NCI-H2227 (cell line): ENCODE results near the gene PPP1R14D.
A peak's percentile ranks its signal among the peaks of the same experiment; 100 is the strongest.

ENCODE experiments used
- DNase-seq: peaks from one replicate; lab custom pipeline; 2025; ENCODE audit not compliant: unreplicated experiment; lab: John Stamatoyannopoulos, UW

Gene PPP1R14D

DNA sequence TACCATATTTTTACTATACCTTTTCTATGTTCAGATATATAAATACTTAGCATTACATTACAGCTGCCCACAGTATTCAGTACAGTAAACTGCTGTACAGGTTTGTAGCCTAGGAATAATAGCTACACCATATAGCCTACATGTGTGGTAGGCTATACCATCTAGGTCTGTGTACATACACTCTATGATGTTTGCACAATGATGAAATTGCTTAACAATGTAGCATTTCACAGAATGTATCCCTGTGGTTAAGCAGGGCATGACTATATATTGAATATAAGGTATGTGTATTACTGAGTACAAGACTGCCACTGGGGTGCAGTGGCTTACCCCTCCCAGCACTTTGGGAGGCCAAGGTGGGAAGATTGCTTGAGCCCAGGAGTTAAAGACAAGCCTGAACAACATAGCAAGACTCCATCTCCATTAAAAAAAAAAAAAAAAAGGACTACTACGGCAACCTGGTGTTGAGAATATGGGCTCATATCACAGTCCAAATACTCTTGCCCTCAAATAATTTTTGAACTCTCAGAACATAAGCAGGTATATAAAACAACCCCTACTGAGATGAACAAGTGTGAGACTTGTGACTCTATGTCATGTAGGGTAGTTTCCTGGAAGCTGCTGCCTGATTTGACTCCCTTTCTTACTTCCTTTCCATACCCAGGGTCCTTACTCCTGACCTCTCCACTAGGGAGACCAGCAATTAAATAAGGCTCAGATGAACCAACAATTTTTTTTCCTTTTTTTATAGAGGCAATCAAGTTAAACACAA lies 4.8 kb downstream of the PPP1R14D start:
- no peak for DNase-seq

DNA sequence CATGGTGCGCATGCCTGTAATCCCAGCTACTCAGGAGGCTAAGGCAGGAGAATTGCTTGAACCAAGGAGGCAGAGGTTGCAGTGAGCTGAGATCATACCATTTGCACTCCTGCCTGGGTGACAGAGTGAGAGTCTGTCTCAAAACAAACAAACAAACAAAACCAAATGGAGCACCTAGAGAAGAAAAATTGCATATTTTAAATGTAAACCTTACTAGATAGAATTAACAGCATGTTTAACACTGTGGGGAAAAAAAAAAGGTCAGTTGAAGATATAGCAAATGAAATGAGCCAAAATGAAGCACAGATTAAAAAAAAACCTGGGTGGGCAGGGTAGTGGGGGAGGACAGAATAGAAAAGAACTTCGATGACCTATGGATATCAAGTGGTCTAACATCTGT lies 7.3 kb downstream of the PPP1R14D start:
- no peak for DNase-seq

DNA sequence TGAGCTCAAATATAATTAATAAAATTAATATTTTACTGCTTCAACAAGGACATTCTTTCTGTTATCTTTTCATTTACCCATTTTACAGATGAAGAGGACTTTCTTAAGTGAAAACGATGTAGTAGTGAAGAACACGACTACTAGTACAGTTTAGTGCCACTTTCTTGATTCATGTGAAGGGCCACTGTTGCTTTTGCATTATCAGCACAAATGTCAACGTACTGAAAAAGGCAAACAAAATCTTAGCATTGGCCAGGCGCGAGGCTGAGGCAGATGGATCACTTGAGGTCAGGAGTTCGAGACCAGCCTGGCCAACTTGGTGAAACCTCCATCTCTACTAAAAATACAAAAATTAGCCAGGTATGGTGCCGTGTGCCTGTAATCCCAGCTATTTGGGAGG lies 9.5 kb downstream of the PPP1R14D start:
- DNase-seq = no peak

DNA sequence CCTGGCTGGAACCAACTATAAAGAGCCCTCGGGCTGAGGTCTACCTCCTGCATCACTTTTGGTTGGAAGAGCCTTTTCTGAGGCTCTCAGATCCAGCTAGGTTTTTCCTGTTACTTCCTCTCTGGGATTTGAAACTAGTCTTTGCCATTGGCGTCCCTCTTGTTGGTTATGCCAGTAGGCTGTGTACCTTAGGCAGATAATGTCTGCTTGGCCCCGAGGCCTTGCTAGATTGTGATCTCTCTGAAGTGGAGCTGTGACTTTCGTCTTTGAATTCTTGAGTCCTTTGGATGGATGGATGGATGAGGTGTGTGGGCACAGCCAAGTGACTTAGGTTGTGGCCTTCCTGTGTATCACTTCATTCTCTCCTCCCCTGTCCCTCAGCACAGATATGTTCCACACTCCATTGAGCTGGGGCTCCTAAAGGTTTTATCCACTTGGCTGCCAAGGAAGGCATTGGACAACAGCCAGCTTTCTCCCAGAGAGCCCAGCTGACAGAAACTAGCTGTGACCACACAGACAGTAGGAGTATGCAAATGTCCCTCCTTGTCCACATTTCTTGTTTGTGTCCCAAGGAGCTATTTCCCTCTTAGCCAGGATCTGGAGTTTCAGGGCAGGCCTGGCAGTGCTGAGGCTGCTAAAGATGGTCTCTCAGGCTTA lies 13.3 kb downstream of the PPP1R14D start:
- DNase-seq = no peak

DNA sequence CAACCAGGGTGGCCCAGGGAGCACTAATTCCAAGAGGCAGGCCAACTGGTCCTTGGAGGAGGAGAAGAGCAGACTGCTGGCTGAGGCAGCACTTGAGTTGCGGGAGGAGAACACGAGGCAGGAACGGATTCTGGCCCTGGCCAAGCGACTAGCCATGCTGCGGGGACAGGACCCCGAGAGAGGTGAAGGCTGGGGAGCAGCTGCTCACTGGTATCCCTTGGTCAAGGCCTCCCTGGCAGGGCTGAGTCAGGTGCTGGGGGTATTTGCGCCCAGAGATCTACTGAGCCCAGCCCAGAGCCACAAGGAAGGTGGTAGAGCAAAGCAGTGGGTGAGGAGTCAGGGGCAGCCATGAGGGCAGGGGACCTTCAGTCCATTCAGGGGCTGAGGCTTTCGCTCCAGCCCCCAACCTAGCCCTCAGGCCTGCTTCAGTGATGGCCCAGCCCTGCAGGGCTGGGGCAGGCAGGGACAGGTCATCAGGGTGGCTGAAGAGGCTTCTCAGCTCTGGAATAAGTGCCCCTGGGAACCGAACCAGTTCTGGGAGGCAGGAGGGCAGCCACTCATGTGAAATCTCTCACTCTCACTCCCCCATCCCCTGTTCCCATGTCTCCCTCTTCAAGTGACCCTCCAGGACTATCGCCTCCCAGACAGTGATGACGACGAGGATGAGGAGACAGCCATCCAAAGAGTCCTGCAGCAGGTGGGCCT lies 15.6 kb downstream of the PPP1R14D start:
- DNase-seq = no peak

DNA sequence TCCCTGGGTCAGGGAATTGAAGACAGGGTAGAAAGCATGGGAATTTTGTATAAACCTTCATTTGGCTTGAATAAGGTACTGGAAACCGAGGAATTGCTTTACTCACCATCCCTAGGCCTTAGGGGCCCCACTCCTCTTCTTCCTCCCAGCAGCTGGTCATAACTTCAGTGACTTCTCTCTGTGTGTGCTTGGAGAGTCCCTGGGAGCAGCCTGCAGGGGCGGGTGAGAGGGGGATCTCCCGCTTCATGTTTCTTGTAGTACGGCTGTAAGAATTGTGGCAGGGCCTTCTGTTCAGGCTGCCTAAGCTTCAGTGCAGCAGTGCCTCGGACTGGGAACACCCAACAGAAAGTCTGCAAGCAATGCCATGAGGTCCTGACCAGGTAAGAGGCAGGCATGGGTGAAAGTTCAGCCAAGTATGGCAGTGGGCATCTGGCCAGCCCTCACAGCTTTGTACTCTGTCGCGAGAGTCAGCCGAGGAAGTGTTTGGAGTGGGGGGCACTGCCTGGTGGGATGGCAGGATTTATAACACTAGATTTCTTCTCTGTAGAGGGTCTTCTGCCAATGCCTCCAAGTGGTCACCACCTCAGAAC lies 19.6 kb downstream of the PPP1R14D start:
- no peak for DNase-seq

DNA sequence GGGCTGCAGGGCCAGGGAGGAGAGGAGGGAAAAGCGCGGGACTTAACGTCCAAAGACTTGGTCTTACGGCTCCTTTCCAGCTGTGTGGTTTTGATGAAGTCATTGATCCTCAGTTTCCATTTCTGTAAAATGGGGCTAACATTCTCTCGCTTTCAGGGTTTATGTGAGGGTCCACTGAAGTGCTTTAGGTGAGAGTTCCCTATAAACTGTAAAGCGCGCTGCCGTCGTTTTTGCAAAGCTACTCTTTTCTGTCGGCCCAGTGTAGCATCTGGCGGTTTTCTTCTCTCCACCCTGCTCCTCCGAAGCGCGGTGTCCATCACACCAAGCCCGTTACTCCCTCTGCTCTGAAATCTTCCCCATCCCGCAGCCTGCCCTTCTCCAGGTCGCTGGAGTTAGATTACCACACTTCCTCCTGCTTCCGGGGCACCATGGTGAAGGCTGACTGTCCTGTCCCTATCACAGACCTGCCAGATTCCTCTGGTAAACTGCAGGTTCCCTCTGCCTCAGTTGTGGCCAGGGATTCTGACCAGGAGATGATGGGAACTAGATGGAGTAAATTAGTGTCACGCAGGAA lies 20.5 kb downstream of the PPP1R14D start:
- no peak for DNase-seq

DNA sequence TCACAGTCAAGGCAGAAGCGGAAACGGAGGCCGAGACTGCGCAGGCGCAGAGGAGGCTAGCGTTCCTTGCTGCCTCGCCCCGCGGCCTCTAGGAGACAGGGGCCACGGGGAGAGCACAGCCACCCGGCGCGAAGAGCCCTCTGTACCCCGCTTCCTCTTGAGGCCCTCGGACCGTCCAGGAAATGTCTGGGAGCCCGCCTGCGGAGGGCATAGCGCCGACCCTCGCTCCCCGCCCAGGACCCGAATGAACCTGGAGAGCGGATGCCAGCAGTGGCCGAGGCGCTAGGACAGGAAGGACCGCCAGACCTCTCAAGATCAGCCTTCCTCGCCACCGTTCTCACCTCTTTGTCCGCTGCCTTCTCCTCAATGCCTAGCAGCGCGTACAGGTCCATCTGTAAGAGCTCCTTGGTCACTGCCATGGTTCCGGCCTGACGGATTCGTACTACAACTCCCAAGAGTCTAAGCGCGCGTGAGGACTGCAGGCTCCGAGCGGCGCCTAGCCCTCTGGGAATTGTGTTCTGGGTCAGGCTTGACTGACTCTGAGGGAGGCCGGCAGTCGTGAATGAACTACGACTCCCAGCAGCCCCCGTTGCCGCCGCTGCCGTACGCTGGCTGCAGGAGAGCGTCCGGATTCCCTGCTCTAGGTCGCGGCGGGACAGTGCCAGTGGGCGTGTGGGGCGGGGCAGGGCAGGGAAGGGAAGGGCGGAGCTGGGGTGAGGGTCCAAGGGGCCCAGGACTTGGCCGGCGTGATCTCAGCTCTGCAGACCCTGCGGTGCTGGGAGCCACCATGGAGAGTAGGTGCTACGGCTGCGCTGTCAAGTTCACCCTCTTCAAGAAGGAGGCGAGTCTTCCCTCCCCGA lies 21.2 kb downstream of the PPP1R14D start, which contains the start of the genes DNAJC17 and ZFYVE19:
TSS of gene DNAJC17 (minus strand) at position 446 of the 860 bp plus-strand sequence. CDS start at position 419, 27 bp downstream.
TSS of gene ZFYVE19 (plus strand) at position 62 of the 860 bp plus-strand sequence. CDS start at position 563, 501 bp downstream.
- peak; percentile 94 for DNase-seq

DNA sequence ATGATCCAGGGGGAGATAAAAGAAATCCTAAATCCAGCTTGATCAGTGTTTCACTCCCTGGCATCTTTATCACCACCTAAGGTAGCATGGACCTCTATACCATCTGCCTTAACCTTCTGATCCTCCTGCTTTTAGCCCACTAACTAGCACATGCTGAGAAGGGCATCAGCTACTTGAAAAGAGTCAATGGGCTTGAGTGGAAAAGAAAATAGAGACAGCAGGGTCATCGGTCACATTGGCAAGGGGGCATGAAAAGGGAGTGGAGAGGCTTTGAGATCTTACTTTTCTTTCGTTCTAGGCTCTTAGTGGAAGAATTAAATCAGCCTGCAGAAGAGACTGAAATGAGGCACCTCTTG lies 21.9 kb downstream of the PPP1R14D start:
- DNase-seq = no peak

DNA sequence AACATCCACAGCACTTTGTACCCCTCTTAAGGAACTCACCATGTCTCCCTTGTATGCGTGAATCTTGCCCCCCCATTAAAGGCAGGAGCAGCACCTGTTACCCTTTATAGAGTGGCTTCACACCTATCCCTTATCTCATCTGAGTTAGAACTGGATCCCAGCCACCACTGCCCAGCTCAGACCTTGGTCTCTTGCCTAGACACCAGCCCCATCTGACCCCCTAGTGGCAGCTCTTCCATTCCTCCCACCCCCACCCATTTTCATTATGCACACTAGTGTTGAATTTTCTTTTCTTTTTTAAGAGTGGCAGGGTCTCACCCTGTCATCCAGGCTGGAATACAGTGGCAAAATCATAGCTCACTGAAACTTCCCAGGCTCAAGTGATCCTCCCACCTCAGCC lies 24.8 kb downstream of the PPP1R14D start:
- DNase-seq = no peak

DNA sequence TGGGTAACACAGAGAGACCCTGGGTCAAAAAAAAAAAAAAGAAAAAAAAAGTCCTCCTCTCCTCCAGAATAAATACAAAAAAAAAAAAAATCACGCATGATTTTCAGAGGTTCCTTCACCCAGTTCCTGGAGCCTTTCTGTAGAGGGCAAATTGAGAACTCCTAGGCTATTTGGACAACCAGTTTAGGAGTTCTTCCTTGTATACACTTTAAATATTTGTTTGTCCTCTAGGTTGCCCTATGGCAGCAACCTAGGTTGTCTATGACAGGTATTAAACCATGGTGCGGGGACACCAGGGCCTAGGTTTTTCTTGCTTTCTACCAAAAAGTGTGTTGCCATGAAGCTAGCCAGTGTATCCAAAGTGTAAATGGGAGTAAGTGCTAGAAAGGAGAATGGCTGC lies 25.4 kb downstream of the PPP1R14D start:
- no peak for DNase-seq

DNA sequence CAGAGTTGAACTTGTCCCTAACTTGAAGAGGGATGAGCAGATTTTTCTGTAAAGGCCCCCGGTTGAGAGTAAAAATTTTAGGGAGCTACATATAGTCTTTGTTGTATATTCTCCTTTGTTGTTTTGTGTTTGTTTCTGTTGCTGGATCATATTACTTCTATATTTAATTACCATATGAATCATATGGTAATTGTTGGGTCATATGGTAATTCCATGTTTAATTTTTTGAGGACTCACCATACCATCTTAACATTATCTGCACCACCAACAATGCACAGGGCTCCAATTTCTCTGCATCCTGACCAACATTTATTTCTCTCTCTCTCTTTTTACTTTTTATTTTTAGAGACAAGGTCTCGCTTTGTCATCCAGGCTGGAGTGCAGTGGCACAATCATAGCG lies 29.0 kb downstream of the PPP1R14D start:
- DNase-seq = no peak

DNA sequence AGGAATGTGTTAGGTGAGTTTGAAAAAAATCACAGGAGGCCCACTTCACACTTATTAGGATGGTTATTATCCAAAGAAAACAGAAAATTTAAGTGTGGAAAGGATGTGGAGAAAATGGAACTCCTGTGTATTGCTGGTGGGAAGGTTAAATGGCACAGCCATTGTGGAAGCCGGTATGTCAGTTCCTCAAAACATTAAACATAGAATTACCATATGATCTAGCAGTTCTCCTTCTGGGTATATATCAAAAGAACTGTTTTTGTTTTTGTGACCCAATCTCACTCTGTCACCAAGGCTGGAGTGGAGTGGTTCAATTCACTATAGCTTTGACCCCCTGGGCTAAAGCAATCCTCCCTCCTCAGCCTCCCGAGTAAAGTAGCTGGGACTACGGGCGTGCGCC lies 32.0 kb downstream of the PPP1R14D start:
- no peak for DNase-seq

DNA sequence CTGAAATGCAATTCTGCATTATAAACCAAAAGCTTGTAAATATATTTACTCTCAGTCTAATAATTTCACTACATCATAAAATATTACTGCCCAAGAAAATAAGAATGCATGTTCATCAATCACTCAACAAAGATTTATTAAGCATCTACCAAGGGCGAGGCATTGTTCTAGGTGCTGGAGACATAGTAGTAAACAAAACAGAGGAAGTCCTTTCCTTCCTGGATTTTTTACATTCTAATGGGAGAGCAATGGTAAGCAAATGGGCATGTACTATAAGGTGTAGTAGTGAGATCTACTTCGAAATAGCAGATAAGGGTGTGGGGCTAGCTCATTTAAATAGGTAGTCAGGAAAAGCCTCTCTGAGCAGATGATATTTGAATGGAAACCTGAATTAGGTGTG lies 32.5 kb downstream of the PPP1R14D start:
- DNase-seq = no peak

DNA sequence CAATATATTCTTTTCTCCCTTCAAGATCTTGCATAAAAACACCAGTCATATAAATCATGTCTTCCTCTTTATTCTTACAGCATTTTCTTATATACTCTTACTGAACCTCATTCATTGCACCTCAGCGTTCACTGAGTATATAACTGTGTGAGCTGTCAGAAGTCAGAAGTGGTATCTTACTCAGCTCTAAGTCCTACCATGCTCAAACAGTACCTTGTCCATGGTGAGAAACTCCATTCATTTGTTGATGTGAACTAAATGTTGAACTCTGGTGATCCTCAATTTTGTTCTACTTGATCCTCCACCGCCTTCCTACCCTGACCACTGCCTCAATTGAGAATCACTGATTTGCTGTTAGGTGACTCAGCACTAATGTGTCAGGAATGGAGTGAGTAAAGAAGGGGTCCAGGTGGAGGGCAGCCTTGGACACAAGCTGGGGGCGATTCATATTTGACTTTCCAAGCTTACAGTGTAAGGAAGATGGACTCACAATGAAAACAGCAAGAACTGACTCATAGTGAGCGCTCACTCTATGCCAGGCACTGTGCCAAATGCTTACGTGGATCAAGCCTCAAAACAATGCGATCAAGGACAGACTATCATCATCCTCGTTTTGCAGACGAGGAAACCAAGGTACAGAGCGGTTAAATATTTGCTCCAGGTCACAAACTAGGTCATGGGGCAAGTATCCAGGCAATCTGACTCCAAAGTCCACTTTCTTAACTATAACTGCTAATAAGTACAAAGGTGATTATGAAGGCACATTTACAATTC lies 35.1 kb downstream of the PPP1R14D start:
- DNase-seq = no peak

DNA sequence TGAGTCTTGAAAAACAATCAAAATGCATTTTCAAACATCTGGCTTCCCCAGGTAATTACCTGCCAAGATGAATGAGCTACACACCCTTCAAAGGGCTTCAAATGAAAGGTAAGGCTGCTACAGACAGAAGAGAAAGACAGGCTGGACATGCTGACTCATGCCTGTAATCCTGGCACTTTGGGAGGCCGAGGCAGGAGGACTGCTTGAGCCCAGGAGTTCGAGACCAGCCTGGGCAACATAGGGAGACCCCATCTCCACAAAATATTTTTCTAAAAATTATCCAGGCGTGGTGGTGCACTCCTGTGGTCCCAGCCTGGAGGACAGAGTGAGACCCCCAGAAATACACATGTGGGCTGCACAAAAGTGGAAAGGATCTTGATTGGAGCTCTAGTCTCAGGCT lies 36.1 kb downstream of the PPP1R14D start:
- DNase-seq = no peak

DNA sequence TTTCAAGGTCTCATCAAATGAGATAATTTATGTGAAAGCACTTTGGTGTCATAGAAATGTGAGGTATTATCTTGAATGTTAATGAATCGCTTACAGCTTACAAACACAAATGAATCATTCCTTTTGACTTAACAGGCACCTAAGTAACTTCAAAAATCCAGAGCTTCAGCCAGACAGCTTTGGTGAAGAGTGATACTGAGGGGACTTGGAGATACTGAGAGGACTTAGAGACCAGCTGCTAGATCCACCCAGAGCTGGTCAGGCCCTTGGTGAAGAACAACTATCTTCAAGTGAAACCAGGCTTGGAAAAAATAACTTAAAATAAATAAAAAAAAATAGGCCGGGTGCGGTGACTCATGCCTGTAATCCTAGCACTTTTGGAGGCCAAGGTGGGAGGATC lies 37.8 kb downstream of the PPP1R14D start:
- DNase-seq = no peak

DNA sequence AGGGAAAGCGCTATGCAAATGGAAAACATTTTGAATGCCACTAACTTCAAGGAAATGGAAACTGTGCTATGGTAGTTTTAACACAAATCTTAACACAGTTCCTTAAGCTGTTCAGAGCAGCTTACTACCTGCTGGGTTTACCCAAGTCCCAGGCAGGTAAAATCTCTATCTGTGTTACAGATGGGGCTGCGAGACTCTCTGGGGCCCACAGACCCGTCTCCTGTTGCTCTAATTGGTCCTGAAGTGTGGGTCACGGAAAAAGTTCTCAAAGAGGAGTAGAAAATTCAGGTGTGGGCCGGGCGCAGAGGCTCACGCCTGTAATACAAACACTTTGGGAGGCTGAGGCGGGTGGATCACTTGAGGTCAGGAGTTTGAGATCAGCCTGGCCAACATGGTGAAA lies 38.5 kb downstream of the PPP1R14D start:
- DNase-seq = no peak

DNA sequence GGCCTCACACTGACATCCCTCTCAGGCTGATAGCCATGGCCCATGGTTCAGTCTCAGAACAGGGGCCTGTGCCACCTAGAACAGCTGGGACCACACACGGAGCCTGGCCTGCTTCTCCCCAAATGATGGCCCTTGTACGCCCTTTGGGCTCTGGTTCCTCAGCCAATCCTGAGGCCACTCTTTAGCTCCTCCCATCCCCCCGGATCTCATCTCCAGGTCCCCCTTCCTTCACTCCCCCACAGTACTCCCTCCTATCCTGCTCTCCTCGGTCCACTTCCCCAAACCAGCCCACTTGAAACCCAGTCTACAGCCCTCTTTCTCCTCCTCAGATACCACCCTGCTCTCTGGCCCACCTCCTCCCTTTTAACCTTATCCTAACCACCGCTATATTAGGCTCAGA lies 39.4 kb downstream of the PPP1R14D start:
- DNase-seq = no peak

DNA sequence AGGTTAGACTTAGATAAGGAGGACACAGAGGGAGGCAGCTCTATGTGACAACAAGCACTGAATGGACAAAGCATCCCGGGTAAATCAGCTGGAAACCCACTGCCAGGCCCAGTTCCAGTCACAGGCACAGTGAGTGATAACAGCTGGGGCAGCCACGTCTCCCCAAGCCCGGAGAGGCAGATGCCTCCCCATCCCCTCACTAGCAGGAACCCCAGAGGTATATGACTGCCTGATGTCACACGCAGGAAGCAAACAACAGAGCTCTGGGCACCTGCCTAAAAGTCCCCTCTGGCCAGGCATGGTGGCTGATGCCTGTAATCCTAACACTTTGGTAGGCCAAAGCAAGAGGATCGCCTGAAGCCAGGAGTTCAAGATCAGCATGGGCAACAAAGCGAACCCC lies 40.5 kb downstream of the PPP1R14D start:
- no peak for DNase-seq
